HG02981 (cell line): ENCODE results near the gene CHD9NB.
A peak's percentile ranks its signal among the peaks of the same experiment; 100 is the strongest.
"Not testable (repeated sequence)": the region's sequence is repeated elsewhere in the genome, so short reads cannot be mapped to it uniquely, and the experiment has no call there.

Experiments used
- ATAC-seq: cut with Tn5 transposase; IDR thresholded peaks from one replicate; pipeline ENCODE4 v1.9.1; 2021; ENCODE audit warnings: mild to moderate bottlenecking, moderate library complexity; ENCODE audit not compliant: unreplicated experiment

CHD9NB gene

GRCh38 chr16:53084141-53084541, 31.4 kb upstream of the CHD9NB start:
- ATAC-seq, result no peak

- no peak for ATAC-seq
Measured at GRCh38 chr16:53083119-53083518, 30.4 kb upstream of the CHD9NB start.

GRCh38 chr16:53082509-53082908, 29.8 kb upstream of the CHD9NB start:
- ATAC-seq, result no peak

- ATAC-seq, result no peak
Measured at GRCh38 chr16:53081686-53082407, 29.1 kb upstream of the CHD9NB start.

- no peak for ATAC-seq
Measured at GRCh38 chr16:53081032-53081424, 28.3 kb upstream of the CHD9NB start.

- no peak for ATAC-seq
Measured at GRCh38 chr16:53080345-53081031, 27.8 kb upstream of the CHD9NB start.

- ATAC-seq, result no peak
Measured at GRCh38 chr16:53078765-53079485, 26.2 kb upstream of the CHD9NB start.

- no peak for ATAC-seq
Measured at GRCh38 chr16:53078247-53078646, 25.6 kb upstream of the CHD9NB start.

GRCh38 chr16:53075461-53075860, 22.8 kb upstream of the CHD9NB start:
- not testable (repeated sequence) for ATAC-seq

GRCh38 chr16:53074296-53074695, 21.6 kb upstream of the CHD9NB start:
- ATAC-seq, result not testable (repeated sequence)

GRCh38 chr16:53073022-53073421, 20.3 kb upstream of the CHD9NB start:
- no peak for ATAC-seq

- peak; percentile 43 for ATAC-seq
Measured at GRCh38 chr16:53071748-53072301, 19.1 kb upstream of the CHD9NB start.

- no peak for ATAC-seq
Measured at GRCh38 chr16:53069772-53070171, 17.1 kb upstream of the CHD9NB start.

- ATAC-seq, result peak; percentile 53
Measured at GRCh38 chr16:53068423-53068833, 15.7 kb upstream of the CHD9NB start.

- no peak for ATAC-seq
Measured at GRCh38 chr16:53067675-53068074, 15.0 kb upstream of the CHD9NB start.

- ATAC-seq, result no peak
Measured at GRCh38 chr16:53065461-53066061, 12.9 kb upstream of the CHD9NB start.

- ATAC-seq, result no peak
Measured at GRCh38 chr16:53064081-53064578, 11.4 kb upstream of the CHD9NB start.

GRCh38 chr16:53061701-53062159, 9.0 kb upstream of the CHD9NB start:
- peak; percentile 86 for ATAC-seq

GRCh38 chr16:53061256-53061655, 8.6 kb upstream of the CHD9NB start:
- peak; percentile 27 for ATAC-seq

GRCh38 chr16:53059672-53060071, 7.0 kb upstream of the CHD9NB start:
- no peak for ATAC-seq

GRCh38 chr16:53058882-53059281, 6.2 kb upstream of the CHD9NB start:
- no peak for ATAC-seq
